Fibroblast of the aortic adventitia (primary cell): Measurements from ENCODE around the gene CLSTN1. TPM values are rescaled to one million over a fixed set of nuclear protein-coding genes. Genes with fewer than 3 reads are reported as not detected.

Source experiments
- DNase-seq: peaks from one replicate; pipeline ENCODE4 v3.0.0-alpha.2; 2010; ENCODE audit warnings: low read depth
- H3K4me3 ChIP-seq: 2 replicates; pipeline ENCODE4 v1.5.1; 2011; ENCODE audit warnings: low read depth, mild to moderate bottlenecking, control low read depth, low read length, moderate library complexity
- CTCF ChIP-seq: IDR thresholded peaks from 2 replicates; pipeline ENCODE4 v1.5.1; 2011; ENCODE audit warnings: mild to moderate bottlenecking, low read length, control low read depth, inconsistent platforms; ENCODE audit not compliant: insufficient read depth
- total RNA-seq: library from RNA; depleted of rRNA; stranded (reverse); fragments of >200 nt; gene quantifications from 2 replicates; pipeline ENCODE4 v1.2.3, GENCODE V29; 2012; ENCODE audit warnings: low replicate concordance

Gene CLSTN1
- total RNA-seq, 1 donor, result 61.5 TPM

DNA sequence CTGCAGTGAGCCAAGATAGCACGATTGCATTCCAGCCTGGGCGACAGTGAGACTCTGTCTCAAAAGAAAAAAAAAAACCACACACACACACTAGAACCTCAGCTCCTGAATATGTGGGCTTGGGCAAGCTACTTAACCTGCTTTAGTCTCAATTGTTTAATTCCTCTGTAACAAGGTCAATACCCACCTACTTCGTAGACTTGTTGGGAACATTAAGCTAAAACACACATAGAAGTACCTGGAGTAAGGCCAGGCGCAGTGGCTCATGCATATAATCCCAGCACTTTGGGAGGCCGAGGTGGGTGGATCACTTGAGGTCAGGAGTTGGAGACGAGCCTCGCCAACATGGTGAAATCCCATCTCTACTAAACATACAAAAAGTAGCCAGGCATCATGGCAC, 77.1 kb downstream of the CLSTN1 start:
- H3K4me3 ChIP-seq, result no peak overlapping the region
- TF ChIP-seq CTCF, result no peak
- no peak for DNase-seq

GRCh38 chr1:9746211-9746610, 77.6 kb downstream of the CLSTN1 start:
- TF ChIP-seq CTCF, result no peak
- H3K4me3 ChIP-seq, result no peak overlapping the region
- peak; percentile 40 for DNase-seq

- H3K4me3 ChIP-seq, result no peak overlapping the region
- no peak for TF ChIP-seq CTCF
- no peak for DNase-seq
These were observed 79.5 kb downstream of the CLSTN1 start for GRCh38 chr1:9744106-9744799.

DNA sequence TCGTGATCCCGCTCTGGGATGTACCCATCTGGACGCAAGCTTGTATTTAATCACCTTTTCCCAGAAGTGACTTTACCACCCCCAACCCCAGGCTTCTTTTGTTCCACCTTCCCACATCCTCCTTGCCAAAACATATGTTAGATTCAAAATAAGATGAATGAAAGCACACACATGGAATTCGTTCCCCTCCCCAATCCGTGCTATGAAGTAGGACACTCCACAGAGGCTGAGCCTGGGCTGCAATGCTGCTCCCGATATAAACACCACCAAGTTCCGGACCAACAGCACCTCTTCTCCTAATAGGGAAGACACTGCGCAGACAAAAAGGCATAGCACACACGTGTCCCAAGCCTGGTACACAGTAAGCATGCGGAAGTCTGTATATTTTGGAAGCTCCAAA, 86.1 kb downstream of the CLSTN1 start:
- no peak for DNase-seq
- no peak for TF ChIP-seq CTCF
- H3K4me3 ChIP-seq, result no peak overlapping the region

GRCh38 chr1:9737057-9737456, 86.7 kb downstream of the CLSTN1 start:
- TF ChIP-seq CTCF, result no peak
- no peak overlapping the region for H3K4me3 ChIP-seq
- no peak for DNase-seq

DNA sequence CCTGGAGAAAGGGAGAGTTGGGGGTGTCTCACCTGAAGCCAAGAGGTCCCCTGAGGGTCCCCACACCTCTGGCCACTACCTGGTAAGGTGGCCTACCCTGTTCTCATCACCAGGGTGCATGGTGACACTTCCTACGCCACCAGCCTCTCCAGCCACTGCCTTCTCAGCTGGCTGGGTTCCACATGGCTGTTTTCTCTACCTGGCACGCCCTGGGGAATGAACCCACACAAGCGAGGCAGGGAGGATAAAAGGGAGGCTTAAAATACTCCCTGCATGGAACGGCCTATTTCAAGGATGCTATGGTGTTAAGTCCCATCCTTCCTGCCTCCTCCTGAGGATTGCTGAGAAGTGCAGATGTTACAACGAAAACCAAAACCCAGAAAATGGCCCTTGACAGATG, 87.5 kb downstream of the CLSTN1 start:
- TF ChIP-seq CTCF, result no peak

GRCh38 chr1:9735800-9736199, 88.0 kb downstream of the CLSTN1 start:
- TF ChIP-seq CTCF, result no peak
- H3K4me3 ChIP-seq, result no peak overlapping the region
- no peak for DNase-seq

More for the DNA sequence above, 87.5 kb downstream of the CLSTN1 start:
- H3K4me3 ChIP-seq, result no peak overlapping the region
- DNase-seq, result no peak
